HCT116 (cell line): Measurements from ENCODE around the gene SNN.

Experiments
- EGR1 ChIP-seq: IDR thresholded peaks from 2 replicates; pipeline ENCODE4 v1.6.1; 2012; ENCODE audit warnings: low read depth
- EZH2 ChIP-seq: fragments of 200-600 bp; sonication (generic); IDR thresholded peaks from 2 replicates; pipeline ENCODE4 v1.6.1; 2017; ENCODE audit warnings: antibody characterized with exemption, mixed run types
- POLR2A ChIP-seq: IDR thresholded peaks from 2 replicates; pipeline ENCODE4 v1.7.0; 2011; ENCODE audit warnings: borderline replicate concordance; ENCODE audit not compliant: insufficient read depth, insufficient read length; ENCODE audit errors: extremely low read depth
- RAD21 ChIP-seq: IDR thresholded peaks from 2 replicates; pipeline ENCODE4 v1.6.1; 2012; ENCODE audit warnings: low read depth, mild to moderate bottlenecking
- SP1 ChIP-seq: IDR thresholded peaks from 2 replicates; pipeline ENCODE4 v1.6.1; 2012; ENCODE audit warnings: low read depth
- ZFX ChIP-seq: fragments of 450-650 bp; IDR thresholded peaks from 2 replicates; pipeline ENCODE4 v1.6.1; 2017
- TF ChIP-seq, protein P1 (sequence below), 3 experiments: fragments of 200-600 bp in 1 of 3; sonication (generic) in 1 of 3; IDR thresholded peaks in 2 of 3; conservative IDR thresholded peaks in 1 of 3; 2 replicates each; pipeline ENCODE4 v1.5.1; 2012 to 2017; ENCODE audit warnings: low read depth in 2 of 3, low read length in 2 of 3, antibody characterized with exemption in 1 of 3, borderline replicate concordance in 1 of 3, control low read depth in 1 of 3, mild to moderate bottlenecking in 1 of 3, mixed read lengths in 1 of 3, mixed run types in 1 of 3, moderate library complexity in 1 of 3; ENCODE audit not compliant: insufficient read depth in 1 of 3

- TF ChIP-seq POLR2A (no peak), SP1 (no peak), RAD21 (no peak), EZH2 (no peak), ZFX (no peak), EGR1 (no peak)
- TF ChIP-seq, protein P1, sequence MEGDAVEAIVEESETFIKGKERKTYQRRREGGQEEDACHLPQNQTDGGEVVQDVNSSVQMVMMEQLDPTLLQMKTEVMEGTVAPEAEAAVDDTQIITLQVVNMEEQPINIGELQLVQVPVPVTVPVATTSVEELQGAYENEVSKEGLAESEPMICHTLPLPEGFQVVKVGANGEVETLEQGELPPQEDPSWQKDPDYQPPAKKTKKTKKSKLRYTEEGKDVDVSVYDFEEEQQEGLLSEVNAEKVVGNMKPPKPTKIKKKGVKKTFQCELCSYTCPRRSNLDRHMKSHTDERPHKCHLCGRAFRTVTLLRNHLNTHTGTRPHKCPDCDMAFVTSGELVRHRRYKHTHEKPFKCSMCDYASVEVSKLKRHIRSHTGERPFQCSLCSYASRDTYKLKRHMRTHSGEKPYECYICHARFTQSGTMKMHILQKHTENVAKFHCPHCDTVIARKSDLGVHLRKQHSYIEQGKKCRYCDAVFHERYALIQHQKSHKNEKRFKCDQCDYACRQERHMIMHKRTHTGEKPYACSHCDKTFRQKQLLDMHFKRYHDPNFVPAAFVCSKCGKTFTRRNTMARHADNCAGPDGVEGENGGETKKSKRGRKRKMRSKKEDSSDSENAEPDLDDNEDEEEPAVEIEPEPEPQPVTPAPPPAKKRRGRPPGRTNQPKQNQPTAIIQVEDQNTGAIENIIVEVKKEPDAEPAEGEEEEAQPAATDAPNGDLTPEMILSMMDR (IDR thresholded peaks at IDR 0.05 in 2 of 3, conservative IDR thresholded peaks at IDR 0.05 in 1 of 3; ENCODE audit: borderline replicate concordance in 1 of 3, insufficient read depth in 1 of 3, low read depth in 2 of 3, low read length in 2 of 3), result no peak
Measured at GRCh38 chr16:11706180-11706742, 38.0 kb downstream of the SNN start.
